GM18868 (cell line): Measurements from ENCODE around the gene LIMA1.
"Not testable (repeated sequence)": the region's sequence is repeated elsewhere in the genome, so short reads cannot be mapped to it uniquely, and the experiment has no call there.

Experiments used
- ATAC-seq: cut with Tn5 transposase; IDR thresholded peaks from one replicate; pipeline ENCODE4 v1.9.1; 2021; ENCODE audit warnings: mild to moderate bottlenecking, moderate library complexity; ENCODE audit not compliant: unreplicated experiment

The LIMA1 gene

GRCh38 chr12:50188241-50188781, 95.0 kb downstream of the LIMA1 start:
- ATAC-seq: no peak

GRCh38 chr12:50187084-50187900, 96.0 kb downstream of the LIMA1 start:
- ATAC-seq: peak; percentile 64

- no peak for ATAC-seq
These were observed 96.6 kb downstream of the LIMA1 start for GRCh38 chr12:50186681-50187080.

GRCh38 chr12:50185970-50186663, 97.2 kb downstream of the LIMA1 start:
- ATAC-seq: no peak

GRCh38 chr12:50185301-50185895, 97.9 kb downstream of the LIMA1 start:
- ATAC-seq: no peak

GRCh38 chr12:50184261-50184660, 99.1 kb downstream of the LIMA1 start:
- ATAC-seq: no peak

- ATAC-seq: no peak
These were observed 100.9 kb downstream of the LIMA1 start for GRCh38 chr12:50182461-50182860.

- no peak for ATAC-seq
These were observed 101.6 kb downstream of the LIMA1 start for GRCh38 chr12:50181691-50182090.

GRCh38 chr12:50175716-50176026, 107.6 kb downstream of the LIMA1 start:
- ATAC-seq: no peak

- no peak for ATAC-seq
These were observed 108.2 kb downstream of the LIMA1 start for GRCh38 chr12:50174971-50175715.

- ATAC-seq: peak; percentile 98
These were observed 116.1 kb downstream of the LIMA1 start, which contains the start of gene CERS5 for GRCh38 chr12:50167049-50167828. Gene CERS5 (minus strand): TSS chr12:50167369. CDS start chr12:50167297, 72 bp downstream.

- peak; percentile 34 for ATAC-seq
These were observed 116.6 kb downstream of the LIMA1 start for GRCh38 chr12:50166799-50167048.

GRCh38 chr12:50164963-50165362, 118.4 kb downstream of the LIMA1 start:
- no peak for ATAC-seq

GRCh38 chr12:50162230-50162629, 121.1 kb downstream of the LIMA1 start:
- ATAC-seq: no peak

GRCh38 chr12:50160643-50161042, 122.7 kb downstream of the LIMA1 start:
- no peak for ATAC-seq

- ATAC-seq: no peak
These were observed 126.1 kb downstream of the LIMA1 start for GRCh38 chr12:50157259-50157658.

GRCh38 chr12:50156641-50157040, 126.7 kb downstream of the LIMA1 start:
- no peak for ATAC-seq

GRCh38 chr12:50154947-50155346, 128.4 kb downstream of the LIMA1 start:
- ATAC-seq: not testable (repeated sequence)

GRCh38 chr12:50151047-50151687, 132.2 kb downstream of the LIMA1 start:
- ATAC-seq: no peak

GRCh38 chr12:50149311-50149710, 134.0 kb downstream of the LIMA1 start:
- ATAC-seq: no peak
